HUES48 (cell line): ENCODE data around the gene PREX1.
"Not testable (repeated sequence)": the region's sequence is repeated elsewhere in the genome, so short reads cannot be mapped to it uniquely, and the experiment has no call there.

Experiments
- H3K27ac ChIP-seq: one replicate; pipeline ENCODE4 v1.7.0; 2013; ENCODE audit warnings: low read depth, low read length, inconsistent platforms
- H3K27me3 ChIP-seq: 2 replicates; pipeline ENCODE4 v1.6.1; 2013; ENCODE audit warnings: mild to moderate bottlenecking, low read length; ENCODE audit not compliant: control insufficient read depth, insufficient read depth
- H3K36me3 ChIP-seq: 2 replicates; pipeline ENCODE4 v1.6.1; 2013; ENCODE audit warnings: low read length; ENCODE audit not compliant: control insufficient read depth, insufficient read depth
- H3K4me1 ChIP-seq: 2 replicates; pipeline ENCODE4 v1.6.1; 2013; ENCODE audit warnings: mild to moderate bottlenecking, low read length; ENCODE audit not compliant: control insufficient read depth, insufficient read depth
- H3K4me3 ChIP-seq: 2 replicates; pipeline ENCODE4 v1.5.1; 2013; ENCODE audit warnings: mild to moderate bottlenecking, low read depth, low read length
- H3K9ac ChIP-seq: 2 replicates; pipeline ENCODE4 v1.6.1; 2013; ENCODE audit warnings: mild to moderate bottlenecking, low read depth, low read length, moderate library complexity
- H3K9me3 ChIP-seq: 2 replicates; pipeline ENCODE4 v1.6.1; 2013; ENCODE audit warnings: low read length; ENCODE audit not compliant: control insufficient read depth, insufficient read depth

PREX1 gene, protein sequence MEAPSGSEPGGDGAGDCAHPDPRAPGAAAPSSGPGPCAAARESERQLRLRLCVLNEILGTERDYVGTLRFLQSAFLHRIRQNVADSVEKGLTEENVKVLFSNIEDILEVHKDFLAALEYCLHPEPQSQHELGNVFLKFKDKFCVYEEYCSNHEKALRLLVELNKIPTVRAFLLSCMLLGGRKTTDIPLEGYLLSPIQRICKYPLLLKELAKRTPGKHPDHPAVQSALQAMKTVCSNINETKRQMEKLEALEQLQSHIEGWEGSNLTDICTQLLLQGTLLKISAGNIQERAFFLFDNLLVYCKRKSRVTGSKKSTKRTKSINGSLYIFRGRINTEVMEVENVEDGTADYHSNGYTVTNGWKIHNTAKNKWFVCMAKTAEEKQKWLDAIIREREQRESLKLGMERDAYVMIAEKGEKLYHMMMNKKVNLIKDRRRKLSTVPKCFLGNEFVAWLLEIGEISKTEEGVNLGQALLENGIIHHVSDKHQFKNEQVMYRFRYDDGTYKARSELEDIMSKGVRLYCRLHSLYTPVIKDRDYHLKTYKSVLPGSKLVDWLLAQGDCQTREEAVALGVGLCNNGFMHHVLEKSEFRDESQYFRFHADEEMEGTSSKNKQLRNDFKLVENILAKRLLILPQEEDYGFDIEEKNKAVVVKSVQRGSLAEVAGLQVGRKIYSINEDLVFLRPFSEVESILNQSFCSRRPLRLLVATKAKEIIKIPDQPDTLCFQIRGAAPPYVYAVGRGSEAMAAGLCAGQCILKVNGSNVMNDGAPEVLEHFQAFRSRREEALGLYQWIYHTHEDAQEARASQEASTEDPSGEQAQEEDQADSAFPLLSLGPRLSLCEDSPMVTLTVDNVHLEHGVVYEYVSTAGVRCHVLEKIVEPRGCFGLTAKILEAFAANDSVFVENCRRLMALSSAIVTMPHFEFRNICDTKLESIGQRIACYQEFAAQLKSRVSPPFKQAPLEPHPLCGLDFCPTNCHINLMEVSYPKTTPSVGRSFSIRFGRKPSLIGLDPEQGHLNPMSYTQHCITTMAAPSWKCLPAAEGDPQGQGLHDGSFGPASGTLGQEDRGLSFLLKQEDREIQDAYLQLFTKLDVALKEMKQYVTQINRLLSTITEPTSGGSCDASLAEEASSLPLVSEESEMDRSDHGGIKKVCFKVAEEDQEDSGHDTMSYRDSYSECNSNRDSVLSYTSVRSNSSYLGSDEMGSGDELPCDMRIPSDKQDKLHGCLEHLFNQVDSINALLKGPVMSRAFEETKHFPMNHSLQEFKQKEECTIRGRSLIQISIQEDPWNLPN (N-terminal part only)

DNA sequence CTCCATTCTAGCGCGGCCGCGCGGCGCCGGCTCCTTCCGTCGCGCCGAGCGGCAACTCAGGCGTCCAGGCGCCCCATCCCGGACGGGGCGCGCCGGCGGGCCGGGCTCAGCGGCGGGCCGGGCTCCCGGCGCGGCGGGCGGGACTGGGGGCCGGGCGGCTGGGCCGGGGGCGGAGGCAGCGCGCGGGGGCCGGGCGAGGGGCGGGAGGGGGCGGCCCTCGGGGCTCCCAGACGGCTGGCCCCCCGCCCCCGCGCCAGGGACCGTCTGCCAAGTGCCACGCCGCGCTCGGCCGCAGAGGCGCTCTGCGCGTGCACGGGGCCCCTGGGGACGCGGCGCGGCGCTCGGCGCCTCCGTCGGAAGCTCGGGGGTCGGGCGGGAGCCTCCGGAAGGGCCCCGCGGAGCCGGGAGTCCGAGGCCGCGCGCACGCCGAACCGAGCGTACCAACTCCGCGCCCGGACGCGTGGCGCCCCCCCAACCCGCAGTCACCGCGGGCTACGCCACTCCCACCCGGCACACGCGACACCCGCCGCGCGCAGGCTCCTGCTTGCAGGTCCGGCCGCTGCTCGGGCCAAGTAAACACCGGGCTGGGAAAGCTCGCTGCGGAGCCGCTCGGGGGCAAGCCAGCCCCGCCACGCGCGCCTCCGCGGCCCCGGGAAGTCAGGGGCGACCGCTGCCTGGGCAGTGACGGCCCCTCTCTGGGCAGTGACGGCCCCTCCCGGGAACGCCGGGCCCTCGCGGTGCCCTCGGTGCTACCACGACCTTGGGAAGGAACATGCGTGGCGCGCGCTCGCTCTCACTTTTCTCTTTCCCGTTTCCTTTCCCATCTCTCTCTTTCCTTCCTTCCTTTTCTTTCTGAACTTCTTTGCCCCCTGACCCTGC is at the start of gene PREX1:
Gene PREX1 (minus strand): TSS at position 145 of the 879 bp plus-strand sequence. CDS start 139 bp downstream, at position 6.
- Histone ChIP-seq H3K27me3 (peaks cover 64% of the 10 kb centered on the region), H3K9ac (no peak within 1 kb of the TSS; the same call in 1 of the 2 replicates), H3K4me1 (peaks cover 9% of the 10 kb centered on the region; the same call in 1 of the 2 replicates)

DNA sequence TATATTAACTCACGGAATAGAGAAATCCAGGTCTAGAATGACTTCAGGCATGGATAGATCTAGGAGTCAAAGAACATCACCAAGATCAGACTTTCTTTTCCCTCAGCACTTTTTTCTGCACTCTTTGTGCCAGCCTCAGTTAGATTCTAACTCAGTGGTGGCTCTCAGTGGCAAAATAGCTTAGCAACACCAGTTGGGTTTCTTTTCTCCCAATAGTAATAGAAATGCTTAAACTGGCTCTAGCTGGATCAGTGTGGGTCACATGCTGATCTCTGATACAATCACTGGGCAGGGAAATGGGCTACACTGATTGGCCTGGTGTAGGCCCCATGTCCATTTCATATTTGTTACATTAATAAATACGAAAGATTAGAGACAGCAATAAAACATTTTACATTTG is 49.5 kb upstream of the PREX1 start:
- H3K9ac ChIP-seq = no peak overlapping the region
- no peaks in the 10 kb centered on the region; the same call in 1 of the 2 replicates for H3K4me1 ChIP-seq
- H3K27me3 ChIP-seq = no peaks in the 10 kb centered on the region
- H3K36me3 ChIP-seq = no peaks in the 10 kb centered on the region
- H3K4me3 ChIP-seq = no peak overlapping the region
- H3K27ac ChIP-seq = no peak overlapping the region
- H3K9me3 ChIP-seq = no peaks in the 10 kb centered on the region

More for the DNA sequence above, at the start of gene PREX1:
- Histone ChIP-seq H3K4me3 (peak within 1 kb of the TSS; percentile 84), H3K36me3 (no peaks in the 10 kb centered on the region), H3K27ac (peak within 1 kb of the TSS; percentile 69), H3K9me3 (no peaks in the 10 kb centered on the region)

DNA sequence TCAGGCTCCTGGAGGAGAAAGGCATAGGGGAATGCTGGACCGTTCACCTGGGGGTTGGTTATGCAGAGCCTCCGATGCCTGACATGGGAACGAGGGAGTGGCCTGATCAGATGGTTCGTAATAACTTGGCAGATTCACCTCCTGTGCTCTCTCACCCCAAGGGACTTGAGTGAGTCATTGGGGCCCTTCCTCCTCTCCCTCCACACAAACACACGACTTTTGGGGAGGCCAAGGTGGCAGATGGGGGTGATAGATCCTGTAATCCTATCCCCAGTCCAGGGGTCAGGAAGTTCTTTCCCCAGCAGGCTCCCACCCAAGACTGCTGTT is 48.1 kb upstream of the PREX1 start:
- Histone ChIP-seq H3K4me3 (no peak overlapping the region), H3K9me3 (no peaks in the 10 kb centered on the region), H3K9ac (no peak overlapping the region), H3K4me1 (no peaks in the 10 kb centered on the region; the same call in 1 of the 2 replicates), H3K36me3 (no peaks in the 10 kb centered on the region), H3K27ac (no peak overlapping the region), H3K27me3 (no peaks in the 10 kb centered on the region)

DNA sequence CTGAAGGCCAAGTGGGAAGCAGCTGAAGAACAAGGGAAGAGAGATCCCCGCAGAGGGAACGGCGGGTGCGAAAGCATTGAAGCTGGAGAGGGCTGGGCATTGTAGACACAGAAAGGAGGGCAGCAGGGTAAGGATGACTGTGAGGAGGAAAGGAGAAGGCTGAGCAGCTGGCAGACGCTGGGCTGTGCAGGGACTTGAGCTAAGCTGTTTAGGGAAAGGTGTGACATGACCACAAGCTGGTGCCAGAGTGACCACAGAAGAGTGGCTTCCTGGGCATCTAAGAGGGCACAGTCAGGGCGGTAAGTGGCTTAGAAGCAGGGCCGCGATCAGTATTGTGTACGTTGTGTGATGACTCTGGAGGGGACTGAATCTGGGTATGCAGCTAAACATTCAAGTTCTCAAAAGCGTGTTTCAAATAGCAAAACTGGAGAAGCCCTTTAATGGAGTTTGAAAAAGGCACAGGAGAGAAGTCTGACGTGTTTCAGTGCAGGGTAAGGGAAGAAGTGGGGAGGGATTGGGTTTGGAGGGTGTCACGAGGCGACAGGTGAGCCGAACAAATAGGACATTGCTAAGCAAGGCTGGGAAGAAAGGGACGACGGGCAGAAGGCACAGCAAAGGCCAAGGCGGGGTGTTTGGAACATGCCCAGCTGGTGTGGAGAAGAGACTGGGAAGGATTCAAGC is 47.6 kb upstream of the PREX1 start:
- no peaks in the 10 kb centered on the region; the same call in 1 of the 2 replicates for H3K4me1 ChIP-seq
- H3K9ac ChIP-seq = no peak overlapping the region
- H3K27me3 ChIP-seq = no peaks in the 10 kb centered on the region

DNA sequence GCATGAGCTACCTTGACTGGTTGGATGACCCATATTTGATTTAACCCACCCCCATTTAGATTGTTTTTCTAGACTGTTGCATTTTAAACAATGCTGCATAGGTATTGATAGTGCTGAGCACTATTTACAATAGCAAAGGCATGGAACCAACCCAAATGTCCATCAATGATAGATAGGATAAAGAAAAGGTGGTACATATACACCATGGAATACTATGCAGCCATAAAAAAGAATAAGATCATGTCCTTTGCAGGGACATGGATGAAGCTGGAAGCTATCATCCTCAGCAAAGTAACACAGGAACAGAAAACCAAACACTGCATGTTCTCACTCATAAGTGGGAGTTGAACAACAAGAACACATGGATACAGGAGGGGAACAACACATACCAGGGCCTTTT is 41.6 kb upstream of the PREX1 start:
- not testable (repeated sequence) for H3K4me1 ChIP-seq, H3K27ac ChIP-seq, H3K4me3 ChIP-seq, H3K9ac ChIP-seq, H3K36me3 ChIP-seq, H3K9me3 ChIP-seq, H3K27me3 ChIP-seq

More for the DNA sequence above, 47.6 kb upstream of the PREX1 start:
- Histone ChIP-seq H3K9me3 (no peaks in the 10 kb centered on the region), H3K4me3 (no peak overlapping the region), H3K27ac (no peak overlapping the region), H3K36me3 (no peaks in the 10 kb centered on the region)

DNA sequence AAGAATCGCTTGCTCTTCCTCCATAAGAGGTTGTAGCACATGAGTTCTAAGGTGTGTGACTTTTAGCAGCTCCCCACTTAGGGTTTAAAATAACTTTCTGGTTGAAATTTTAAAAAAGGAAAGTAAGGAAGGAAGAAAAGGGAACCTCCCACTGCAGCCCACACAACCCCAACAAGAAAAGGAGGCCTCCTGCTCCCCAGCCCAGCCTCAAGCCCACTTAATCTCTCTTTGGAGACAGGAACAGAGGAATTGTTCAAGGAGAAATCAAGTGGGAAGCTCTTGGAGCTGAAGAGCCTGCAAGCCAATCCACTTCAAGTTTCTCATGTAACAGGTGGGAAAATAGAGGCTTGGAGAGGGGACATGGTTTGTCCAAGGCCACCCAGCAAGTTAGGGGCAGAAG is 39.1 kb upstream of the PREX1 start:
- Histone ChIP-seq H3K36me3 (no peaks in the 10 kb centered on the region), H3K9me3 (no peaks in the 10 kb centered on the region), H3K27ac (no peak overlapping the region), H3K4me3 (no peak overlapping the region), H3K4me1 (no peaks in the 10 kb centered on the region), H3K27me3 (no peaks in the 10 kb centered on the region), H3K9ac (no peak overlapping the region)

DNA sequence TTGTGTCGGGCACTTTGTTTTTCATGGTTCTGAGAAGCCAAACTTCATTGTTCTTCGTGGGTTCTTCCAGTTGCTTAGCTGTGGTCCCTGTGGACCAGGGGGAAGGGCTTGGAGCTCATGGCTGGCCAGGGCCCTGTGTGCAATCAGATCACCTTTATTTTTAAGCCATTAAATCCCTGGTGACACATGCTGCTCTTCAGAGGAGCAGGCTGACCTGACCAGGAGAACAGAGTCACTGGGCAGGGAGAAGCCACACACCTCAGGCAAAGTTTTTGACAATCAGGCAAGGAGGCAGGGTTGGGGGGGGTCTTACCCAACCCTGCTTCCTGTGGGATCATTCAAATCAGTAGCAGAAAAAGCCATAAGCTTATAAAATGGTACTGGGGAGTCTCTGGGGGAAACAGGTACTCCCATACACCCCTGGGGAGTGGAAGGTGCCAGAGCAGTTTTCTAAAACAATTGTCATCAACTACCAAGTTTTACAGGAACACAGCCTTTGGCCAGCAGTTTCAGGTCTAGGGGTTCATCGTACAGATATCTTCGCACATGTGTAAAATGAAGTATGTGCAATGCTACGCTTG is 37.0 kb upstream of the PREX1 start:
- Histone ChIP-seq H3K27me3 (no peaks in the 10 kb centered on the region), H3K27ac (no peak overlapping the region), H3K4me1 (no peaks in the 10 kb centered on the region), H3K36me3 (no peaks in the 10 kb centered on the region), H3K4me3 (no peak overlapping the region), H3K9ac (no peak overlapping the region), H3K9me3 (no peaks in the 10 kb centered on the region)

DNA sequence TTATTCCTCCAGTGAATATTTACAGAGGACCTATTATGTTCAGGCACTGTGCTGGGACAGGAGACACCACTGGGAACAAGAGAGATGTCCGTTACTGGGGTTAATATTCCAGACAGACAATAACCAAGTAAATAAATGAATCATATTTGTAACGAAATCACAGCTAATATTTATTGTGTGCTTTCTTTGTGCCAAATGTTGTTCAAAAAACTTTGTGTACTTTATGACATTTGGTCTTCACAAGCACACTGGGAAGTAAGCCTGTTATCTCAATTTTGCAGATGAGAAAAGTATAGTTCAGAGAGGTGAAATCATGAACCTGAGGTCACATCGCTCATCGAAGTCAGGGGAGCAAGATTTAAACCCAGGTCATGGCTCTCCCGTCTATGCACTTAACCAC is 36.5 kb upstream of the PREX1 start:
- Histone ChIP-seq H3K27me3 (no peaks in the 10 kb centered on the region), H3K36me3 (no peaks in the 10 kb centered on the region), H3K4me3 (no peak overlapping the region), H3K9me3 (no peaks in the 10 kb centered on the region), H3K9ac (no peak overlapping the region), H3K4me1 (no peaks in the 10 kb centered on the region), H3K27ac (no peak overlapping the region)

DNA sequence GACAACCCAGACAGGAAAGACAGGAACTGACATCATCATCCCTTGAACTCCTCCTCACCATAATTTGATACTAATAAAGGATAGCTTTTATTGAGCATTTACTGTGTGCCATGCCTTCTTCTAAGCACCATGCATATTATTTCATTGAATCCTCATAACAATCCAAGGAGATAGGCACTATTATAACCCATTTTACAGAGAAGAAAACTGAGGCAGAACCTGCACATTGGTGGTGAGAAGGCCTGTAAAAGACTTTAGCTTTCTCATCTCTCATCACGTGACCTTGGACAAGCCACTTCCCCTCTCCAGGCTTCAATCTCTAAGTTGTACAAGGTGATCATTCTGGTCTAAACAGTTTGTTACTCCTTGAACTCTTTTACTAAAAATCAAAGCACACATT is 34.5 kb upstream of the PREX1 start:
- Histone ChIP-seq H3K36me3 (no peaks in the 10 kb centered on the region), H3K4me3 (no peak overlapping the region), H3K27me3 (no peaks in the 10 kb centered on the region), H3K27ac (no peak overlapping the region), H3K9me3 (no peaks in the 10 kb centered on the region), H3K4me1 (no peaks in the 10 kb centered on the region), H3K9ac (no peak overlapping the region)
